HG02981 (cell line): ENCODE measurements around the gene LMAN2L.

Experiments used
- ATAC-seq: cut with Tn5 transposase; IDR thresholded peaks from one replicate; pipeline ENCODE4 v1.9.1; 2021; ENCODE audit warnings: mild to moderate bottlenecking, moderate library complexity; ENCODE audit not compliant: unreplicated experiment

LMAN2L gene

GRCh38 chr2:96760986-96761832 lies 21.3 kb upstream of the LMAN2L start:
- ATAC-seq: no peak

- peak; percentile 82 for ATAC-seq
Measured at GRCh38 chr2:96760036-96760985, 20.4 kb upstream of the LMAN2L start, which contains the start of gene CNNM4. Gene CNNM4, plus strand, starts transcription at chr2:96760902. Its CDS starts 98 bp downstream, at chr2:96761000.

- ATAC-seq: no peak
Measured at GRCh38 chr2:96759548-96759947, 19.7 kb upstream of the LMAN2L start.

- no peak for ATAC-seq
Measured at GRCh38 chr2:96758987-96759386, 19.1 kb upstream of the LMAN2L start.

DNA sequence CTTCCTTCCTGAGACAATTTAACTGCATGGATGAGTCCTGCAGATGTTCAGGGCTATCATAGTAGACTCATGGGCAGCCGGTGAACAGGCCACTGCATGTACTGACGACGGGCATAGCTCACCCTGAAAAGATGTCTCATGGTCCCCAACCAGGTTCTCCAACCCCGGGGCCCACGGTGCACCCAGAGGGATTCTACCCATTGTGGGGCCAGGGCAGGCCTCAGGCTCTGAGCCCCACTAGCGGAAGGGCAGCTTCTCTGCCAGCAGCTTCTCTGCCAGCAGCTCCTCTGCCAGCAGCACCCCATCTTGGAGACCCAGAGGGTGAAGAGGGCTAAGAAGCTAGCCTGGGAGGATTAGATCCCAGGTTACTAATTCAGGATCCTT lies 17.6 kb upstream of the LMAN2L start:
- no peak for ATAC-seq

DNA sequence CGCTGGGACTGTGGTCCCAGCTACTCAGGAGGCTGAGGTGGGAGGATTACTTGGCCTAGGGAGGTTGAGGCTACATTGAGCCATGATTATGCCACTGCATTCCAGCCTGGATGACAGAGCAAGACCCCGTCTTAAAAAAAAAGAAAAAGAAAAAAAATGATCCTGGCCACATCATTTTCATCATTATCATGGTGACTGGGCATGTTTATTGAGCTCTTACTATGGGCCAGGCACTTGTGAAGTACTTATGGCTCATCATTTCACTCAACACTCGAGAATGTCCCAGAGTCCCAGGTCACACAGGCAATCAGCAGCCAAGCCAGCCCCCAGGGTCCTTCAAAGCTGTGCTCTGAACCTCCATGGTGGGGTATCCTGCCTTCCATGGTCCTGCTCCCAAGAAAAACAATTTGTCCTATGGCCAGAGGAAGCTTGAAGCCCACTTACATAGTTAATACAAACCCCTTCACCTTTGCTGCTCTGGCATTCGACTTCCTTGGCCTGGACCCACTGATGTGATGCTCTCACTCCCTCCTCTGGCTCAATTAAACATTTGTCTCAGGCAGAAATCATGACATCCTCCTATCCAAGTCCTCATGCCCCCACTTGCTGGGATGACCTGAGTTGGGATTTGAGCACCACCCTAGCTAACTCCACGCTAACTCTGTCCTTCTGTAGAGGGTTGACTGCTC lies 17.1 kb upstream of the LMAN2L start:
- ATAC-seq: no peak

DNA sequence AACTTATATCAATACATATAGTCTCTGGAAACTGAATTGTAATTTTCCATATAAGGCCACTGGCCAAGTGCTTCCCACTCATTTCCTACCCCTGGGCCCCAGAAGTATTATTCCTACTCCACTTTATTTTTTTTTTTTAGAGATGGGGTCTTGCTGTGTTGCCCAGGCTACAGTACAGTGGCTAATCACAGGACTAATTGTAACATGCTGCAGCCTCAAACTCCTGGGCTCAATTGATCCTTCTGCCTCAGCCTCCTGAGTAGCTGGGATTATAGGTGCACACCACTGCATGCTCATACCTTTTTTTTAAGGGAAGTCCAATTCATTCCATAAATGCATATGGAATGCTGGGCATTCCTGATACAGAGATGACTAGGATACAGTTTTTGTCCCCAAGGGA lies 14.5 kb upstream of the LMAN2L start:
- ATAC-seq: no peak

- ATAC-seq: no peak
Measured at GRCh38 chr2:96753661-96754282, 13.9 kb upstream of the LMAN2L start.

DNA sequence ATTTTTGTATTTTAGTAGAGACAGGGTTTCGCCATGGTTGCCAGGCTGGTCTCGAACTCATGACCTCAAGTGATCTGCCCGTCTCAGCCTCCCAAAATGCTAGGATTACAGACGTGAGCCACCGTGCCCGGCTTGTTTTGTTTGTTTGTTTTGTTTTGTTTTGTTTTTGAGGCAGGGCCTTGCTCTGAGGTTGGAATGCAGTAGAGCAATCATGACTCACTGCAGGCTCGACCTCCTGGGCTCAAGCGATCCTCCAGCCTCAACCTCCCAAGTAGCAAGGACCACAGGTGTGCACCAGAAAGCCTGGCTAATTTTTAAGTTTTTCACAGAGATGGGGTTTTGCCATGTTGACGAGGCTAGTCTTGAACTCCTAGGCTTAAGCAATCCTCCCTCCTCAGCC lies 11.9 kb upstream of the LMAN2L start:
- ATAC-seq: no peak

- ATAC-seq: no peak
Measured at GRCh38 chr2:96747061-96747617, 7.3 kb upstream of the LMAN2L start.

DNA sequence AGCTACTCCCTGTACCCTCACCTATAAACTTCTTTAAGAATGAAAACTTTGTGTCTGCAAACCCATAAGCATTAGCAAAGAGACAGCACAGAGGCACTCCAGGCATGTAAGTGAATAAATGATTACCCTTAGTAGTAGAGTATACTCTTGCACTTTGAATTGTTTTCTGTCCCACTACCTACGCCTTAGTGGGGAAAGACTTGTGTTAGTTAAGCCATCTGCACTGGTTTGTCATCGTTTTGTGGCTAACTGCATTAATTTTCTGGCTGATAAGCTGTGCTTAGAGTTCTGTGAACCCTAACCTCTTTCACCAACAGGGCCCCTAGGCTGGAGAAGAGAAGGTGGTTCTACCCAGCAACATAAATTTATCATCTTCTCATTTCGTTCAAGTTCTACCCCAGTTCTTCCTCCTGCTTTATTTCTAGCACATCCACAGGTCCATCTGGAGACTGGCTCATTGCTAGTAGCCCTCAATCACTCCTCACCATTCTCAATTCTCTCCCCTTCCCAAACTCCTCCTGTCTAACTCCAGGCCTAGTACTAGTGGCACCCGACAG lies 710 bp downstream of the LMAN2L start:
- no peak for ATAC-seq

DNA sequence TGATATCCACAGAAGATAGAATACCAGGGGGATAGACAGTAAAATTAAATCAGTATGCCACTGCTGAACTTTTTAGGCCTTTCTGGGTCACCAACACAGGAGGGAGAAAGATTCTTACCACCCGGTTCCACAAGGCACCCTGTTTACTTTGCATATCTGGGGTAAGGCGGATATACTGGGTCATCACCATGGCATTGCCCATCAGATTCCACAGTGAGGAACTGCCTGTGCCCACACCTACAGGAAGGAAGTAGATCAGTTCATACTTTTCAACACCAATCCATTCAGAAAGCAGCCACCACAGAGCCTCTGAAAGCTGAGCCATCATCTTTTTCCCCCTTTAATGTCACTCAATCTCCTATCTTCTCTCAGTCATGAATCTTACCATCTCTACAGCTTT lies 2.0 kb downstream of the LMAN2L start:
- no peak for ATAC-seq

- no peak for ATAC-seq
Measured at GRCh38 chr2:96737251-96737650, 2.6 kb downstream of the LMAN2L start.

DNA sequence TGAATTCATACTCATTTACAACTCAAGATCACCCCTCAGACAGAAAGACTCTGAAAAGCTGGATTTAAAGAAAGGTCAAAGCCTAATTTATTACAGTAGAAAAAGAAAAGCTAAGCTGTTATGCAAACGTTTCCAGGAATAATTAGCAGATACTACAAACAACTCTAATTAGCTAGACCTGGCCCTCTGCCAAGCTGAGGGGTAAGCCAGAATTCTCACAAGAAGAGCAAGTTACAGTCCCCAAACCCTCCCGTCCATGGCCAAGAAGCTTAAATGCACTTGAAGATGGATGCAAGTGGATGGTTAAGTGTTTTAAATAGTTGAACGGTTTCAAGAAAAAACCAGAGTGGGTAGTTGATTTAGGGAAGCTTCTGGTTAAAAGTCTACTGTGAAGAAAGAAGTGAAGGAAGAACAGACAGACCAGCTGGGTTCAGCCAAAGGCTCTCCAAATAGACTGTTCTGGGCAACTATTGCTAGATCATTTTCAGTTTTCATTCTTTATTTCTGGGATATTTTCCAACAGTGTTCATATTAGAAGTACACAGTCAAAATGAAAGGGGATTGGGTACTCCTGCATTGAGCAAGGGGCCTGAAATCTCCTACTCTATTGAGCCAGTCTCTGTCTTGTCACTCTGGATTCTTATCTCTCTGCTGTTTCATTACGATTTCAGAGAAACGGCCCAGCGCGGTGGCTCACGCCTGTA lies 4.8 kb downstream of the LMAN2L start:
- ATAC-seq: no peak

DNA sequence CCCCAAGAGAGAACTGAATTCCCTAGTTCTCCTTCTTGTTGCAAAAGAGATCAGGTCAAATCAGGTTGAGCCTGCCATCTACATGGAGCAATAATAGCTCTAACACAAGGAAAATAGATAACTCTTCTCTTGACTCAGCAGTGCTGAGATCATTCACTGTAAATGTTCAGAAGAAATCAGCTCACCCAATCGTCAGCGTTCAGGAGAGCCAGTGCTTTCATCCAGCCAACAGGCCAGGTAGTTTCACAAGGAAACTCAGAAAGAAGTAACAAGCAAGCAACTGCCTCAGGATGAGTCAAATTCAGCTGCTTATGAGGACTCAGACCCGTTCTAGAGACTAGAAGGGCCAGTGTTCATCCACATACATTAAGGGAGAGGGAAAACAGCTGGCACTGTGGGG lies 5.9 kb downstream of the LMAN2L start:
- ATAC-seq: no peak

DNA sequence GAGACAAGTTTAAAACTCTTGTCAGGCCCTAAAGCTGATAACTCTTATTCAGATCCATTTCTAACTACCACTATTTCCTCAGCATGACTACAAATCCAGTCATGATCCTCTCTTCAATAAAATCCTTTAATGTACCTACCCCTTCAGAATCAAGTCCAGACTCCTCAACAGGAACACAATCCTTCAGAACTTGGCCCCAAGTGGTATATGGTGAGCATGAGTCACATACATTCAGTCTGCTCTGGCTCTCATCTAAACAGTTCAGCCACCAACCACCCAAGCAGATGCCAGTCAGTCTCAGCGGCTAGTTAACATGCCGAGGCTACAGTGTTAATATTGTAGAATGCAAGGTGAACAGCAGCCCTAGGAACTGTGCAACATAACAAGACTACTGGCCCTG lies 9.7 kb downstream of the LMAN2L start:
- no peak for ATAC-seq

- no peak for ATAC-seq
Measured at GRCh38 chr2:96729748-96730147, 10.1 kb downstream of the LMAN2L start.

- ATAC-seq: no peak
Measured at GRCh38 chr2:96727431-96727830, 12.4 kb downstream of the LMAN2L start.

GRCh38 chr2:96726131-96726530 lies 13.7 kb downstream of the LMAN2L start:
- ATAC-seq: no peak

- ATAC-seq: no peak
Measured at GRCh38 chr2:96716388-96716787, 23.5 kb downstream of the LMAN2L start.
